ENCODE results near the gene WWOX.

- no peak for TF ChIP-seq ZNF274 (IDR thresholded peaks at IDR 0.05; ENCODE audit: low read depth, low read length)
- no peak for TF ChIP-seq SUZ12 (IDR thresholded peaks at IDR 0.05; ENCODE audit: extremely low read depth, insufficient read depth, insufficient read length)
- no peak for TF ChIP-seq YY1 (IDR thresholded peaks at IDR 0.05; ENCODE audit: insufficient read depth, insufficient read length)
Measured at GRCh38 chr16:79164388-79164995, 1065.0 kb downstream of the WWOX start.

All from NT2/D1 (cell line).